Measurements from ENCODE around the gene EHMT2.

- no peak for TF ChIP-seq ZNF76 (tag by site-specific recombination; IDR thresholded peaks at IDR 0.05; ENCODE audit: borderline replicate concordance, low read depth)
- TF ChIP-seq BCL6B (tag by site-specific recombination; IDR thresholded peaks at IDR 0.05), result no peak
- no peak for TF ChIP-seq KLF1 (tag by site-specific recombination; IDR thresholded peaks at IDR 0.05)
- no peak for TF ChIP-seq GLIS2 (tag by site-specific recombination; IDR thresholded peaks at IDR 0.05)
- no peak for TF ChIP-seq ZNF362 (tag by site-specific recombination; IDR thresholded peaks at IDR 0.05)
These were observed 37.6 kb downstream of the EHMT2 start for GRCh38 chr6:31859923-31860322.
